H9 (cell line): ENCODE results near the gene SLC19A1. TPM values are rescaled to one million over a fixed set of nuclear protein-coding genes. Genes with fewer than 3 reads are reported as not detected.

ENCODE experiments used
- DNase-seq: peaks from one replicate; pipeline ENCODE4 v3.0.0-alpha.2; 2017
- H2AFZ ChIP-seq: one replicate; pipeline ENCODE4 v1.6.1; 2013; ENCODE audit warnings: mild to moderate bottlenecking, low read length, control low read depth, moderate library complexity
- H2AK5ac ChIP-seq: 2 replicates; pipeline ENCODE4 v1.6.1; 2013; ENCODE audit warnings: low read length, control low read depth, mixed read lengths; ENCODE audit not compliant: insufficient read length
- H2BK120ac ChIP-seq: one replicate; pipeline ENCODE4 v1.6.1; 2013; ENCODE audit warnings: low read depth, mild to moderate bottlenecking, low read length, control low read depth, inconsistent platforms; ENCODE audit not compliant: poor library complexity, severe bottlenecking
- H2BK12ac ChIP-seq: 2 replicates; pipeline ENCODE4 v1.6.1; 2013; ENCODE audit warnings: low read length, control low read depth, mixed read lengths, low read depth; ENCODE audit not compliant: insufficient read length
- H2BK15ac ChIP-seq: 2 replicates; pipeline ENCODE4 v1.6.1; 2013; ENCODE audit warnings: low read depth, low read length, control low read depth
- H2BK20ac ChIP-seq: one replicate; pipeline ENCODE4 v1.6.1; 2013; ENCODE audit warnings: low read depth, mild to moderate bottlenecking, low read length, control low read depth, inconsistent platforms; ENCODE audit not compliant: poor library complexity, severe bottlenecking
- H2BK5ac ChIP-seq: 2 replicates; pipeline ENCODE4 v1.6.1; 2013; ENCODE audit warnings: low read length, control low read depth, mixed read lengths; ENCODE audit not compliant: insufficient read length
- H3K14ac ChIP-seq: 2 replicates; pipeline ENCODE4 v1.6.1; 2013; ENCODE audit warnings: low read length, control low read depth; ENCODE audit not compliant: insufficient read depth
- H3K18ac ChIP-seq: 2 replicates; pipeline ENCODE4 v1.6.1; 2013; ENCODE audit warnings: low read depth, mild to moderate bottlenecking, mixed read lengths, low read length, control low read depth; ENCODE audit not compliant: insufficient read length
- H3K23ac ChIP-seq: 2 replicates; pipeline ENCODE4 v1.6.1; 2013; ENCODE audit warnings: low read length, control low read depth, mixed read lengths, low read depth; ENCODE audit not compliant: insufficient read length
- H3K23me2 ChIP-seq: 2 replicates; pipeline ENCODE4 v1.6.1; 2013; ENCODE audit warnings: low read depth, mild to moderate bottlenecking, mixed read lengths, low read length, control low read depth; ENCODE audit not compliant: insufficient read length, poor library complexity, severe bottlenecking
- H3K27ac ChIP-seq: 2 replicates; pipeline ENCODE4 v1.5.1; 2013; ENCODE audit warnings: low read length, control low read depth, mixed read lengths, low read depth; ENCODE audit not compliant: insufficient read length
- H3K27me3 ChIP-seq: 2 replicates; pipeline ENCODE4 v1.6.1; 2013; ENCODE audit warnings: low read length, control low read depth, inconsistent platforms; ENCODE audit not compliant: insufficient read depth
- H3K4ac ChIP-seq: 2 replicates; pipeline ENCODE4 v1.6.1; 2013; ENCODE audit warnings: low read depth, mild to moderate bottlenecking, control low read depth, inconsistent platforms, low read length, moderate library complexity
- H3K4me1 ChIP-seq: 2 replicates; pipeline ENCODE4 v1.6.1; 2013; ENCODE audit warnings: low read length, control low read depth, inconsistent platforms; ENCODE audit not compliant: insufficient read depth
- H3K4me2 ChIP-seq: 2 replicates; pipeline ENCODE4 v1.6.1; 2013; ENCODE audit warnings: low read length, control low read depth, mixed read lengths; ENCODE audit not compliant: insufficient read length, insufficient read depth
- H3K56ac ChIP-seq: 2 replicates; pipeline ENCODE4 v1.6.1; 2013; ENCODE audit warnings: low read depth, mild to moderate bottlenecking, mixed read lengths, low read length, control low read depth; ENCODE audit not compliant: insufficient read length
- H3K79me1 ChIP-seq: 2 replicates; pipeline ENCODE4 v1.6.1; 2013; ENCODE audit warnings: low read depth, mild to moderate bottlenecking, moderate library complexity, low read length, control low read depth, inconsistent platforms; ENCODE audit not compliant: insufficient read depth, poor library complexity, severe bottlenecking
- H3K79me2 ChIP-seq: 2 replicates; pipeline ENCODE4 v1.6.1; 2013; ENCODE audit warnings: low read length, control low read depth, inconsistent platforms; ENCODE audit not compliant: insufficient read depth
- H3K9ac ChIP-seq: 2 replicates; pipeline ENCODE4 v1.6.1; 2013; ENCODE audit warnings: low read length, control low read depth, mixed read lengths; ENCODE audit not compliant: insufficient read length; ENCODE audit errors: extremely low read depth
- H3K9me3 ChIP-seq: one replicate; pipeline ENCODE4 v1.6.1; 2013; ENCODE audit warnings: low read depth, low read length, inconsistent platforms; ENCODE audit not compliant: control insufficient read depth
- H3T11ph ChIP-seq: one replicate; pipeline ENCODE4 v1.6.1; 2013; ENCODE audit warnings: mild to moderate bottlenecking, low read length, control low read depth, inconsistent platforms
- H4K20me1 ChIP-seq: one replicate; pipeline ENCODE4 v1.6.1; 2013; ENCODE audit not compliant: control insufficient read depth, insufficient read length, insufficient read depth
- H4K5ac ChIP-seq: 2 replicates; pipeline ENCODE4 v1.6.1; 2013; ENCODE audit warnings: low read depth, mild to moderate bottlenecking, mixed read lengths, low read length, control low read depth; ENCODE audit not compliant: insufficient read length
- H4K8ac ChIP-seq: replicated peaks from 2 replicates; pipeline ENCODE4 v1.6.1; 2013; ENCODE audit warnings: low read length, control low read depth, mixed read lengths, low read depth; ENCODE audit not compliant: insufficient read length
- H4K91ac ChIP-seq: 2 replicates; pipeline ENCODE4 v1.6.1; 2013; ENCODE audit warnings: low read depth, mild to moderate bottlenecking, moderate library complexity, mixed read lengths, low read length, control low read depth; ENCODE audit not compliant: insufficient read length
- H3K27ac Mint-ChIP-seq, 3 experiments: 2 replicates in 2 of 3; 3 replicates in 1 of 3; pipeline ENCODE4 v1.8.0; 2020 to 2021; ENCODE audit warnings: mixed read lengths in 3 of 3, mild to moderate bottlenecking in 1 of 3, moderate library complexity in 1 of 3
- H3K27me3 Mint-ChIP-seq: 2 replicates; pipeline ENCODE4 v1.8.0; 2021; ENCODE audit warnings: low read depth, mild to moderate bottlenecking, moderate library complexity, mixed read lengths
- H3K36me3 Mint-ChIP-seq, 3 experiments: 2 replicates in 2 of 3; 3 replicates in 1 of 3; pipeline ENCODE4 v1.8.0; 2020 to 2021; ENCODE audit warnings: low read depth in 3 of 3, mixed read lengths in 3 of 3; ENCODE audit not compliant: insufficient read depth in 1 of 3
- H3K4me1 Mint-ChIP-seq, 2 experiments: 2 replicates each; pipeline ENCODE4 v1.8.0; 2020; ENCODE audit warnings: mixed read lengths in 2 of 2
- H3K4me3 Mint-ChIP-seq, 2 experiments: 2 replicates in 1 of 2; 3 replicates in 1 of 2; pipeline ENCODE4 v1.8.0; 2020 to 2021; ENCODE audit warnings: mild to moderate bottlenecking in 2 of 2, mixed read lengths in 2 of 2, moderate library complexity in 1 of 2
- H3K9me3 Mint-ChIP-seq, 2 experiments: 2 replicates in 1 of 2; 3 replicates in 1 of 2; pipeline ENCODE4 v1.8.0; 2020; ENCODE audit warnings: mild to moderate bottlenecking in 2 of 2, mixed read lengths in 2 of 2, moderate library complexity in 1 of 2
- CTCF ChIP-seq: fragments of 200-600 bp; sonication (generic); conservative IDR thresholded peaks from 3 replicates; pipeline ENCODE4 v1.8.0; 2021; ENCODE audit warnings: antibody characterized with exemption, mild to moderate bottlenecking
- WGBS: extraction: QIAGEN DNeasy Blood & Tissue Kit; methylation state at CpG from one replicate; pipeline ENCODE4 v1.1.7; 2013; ENCODE audit warnings: missing lambda C conversion rate, low lambda C conversion rate, mixed read lengths; ENCODE audit not compliant: insufficient read length; ENCODE audit errors: extremely low coverage; 5-methylcytosine and 5-hydroxymethylcytosine counted together
- total RNA-seq: library from RNA; stranded (reverse); gene quantifications from 2 replicates; pipeline ENCODE4 v1.2.1, GENCODE V29; 2021

The SLC19A1 gene
- total RNA-seq, 1 experiment from 2014 or later, result 32.4 TPM

GRCh38 chr21:45556645-45557615 lies 14.7 kb upstream of the SLC19A1 start:
- Mint-ChIP-seq H3K27me3 (peaks cover 15% of the 10 kb centered on the region), H3K4me3 (no peak overlapping the region), H3K9me3 (no peaks in the 10 kb centered on the region), H3K27ac (no peak overlapping the region), H3K36me3 (no peaks in the 10 kb centered on the region), H3K4me1 (peaks cover 19 to 23% of the 10 kb centered on the region in 2 experiments)
- no peak overlapping the region for H3K4me2 ChIP-seq
- H3K27ac ChIP-seq, result no peak overlapping the region
- H3K56ac ChIP-seq, result no peak overlapping the region
- no peak overlapping the region for H4K5ac ChIP-seq
- no peak overlapping the region for H3K23ac ChIP-seq
- no peak overlapping the region for H3K18ac ChIP-seq
- no peak overlapping the region for H4K91ac ChIP-seq
- TF ChIP-seq CTCF, result no peak
- H3K4ac ChIP-seq, result no peak overlapping the region
- no peaks in the 10 kb centered on the region; the same call in 1 of the 2 replicates for H3K4me1 ChIP-seq
- H3K9me3 ChIP-seq, result no peaks in the 10 kb centered on the region
- peak; percentile 29 for DNase-seq
- no peak overlapping the region for H2BK20ac ChIP-seq
- H4K8ac ChIP-seq, result no peak overlapping the region
- H2AFZ ChIP-seq, result no peak overlapping the region
- H3K27me3 ChIP-seq, result no peaks in the 10 kb centered on the region
- H3K9ac ChIP-seq, result no peak overlapping the region
- H4K20me1 ChIP-seq, result no peaks in the 10 kb centered on the region
- no peak overlapping the region for H2BK120ac ChIP-seq
- H2AK5ac ChIP-seq, result no peak overlapping the region
- H3K23me2 ChIP-seq, result no peaks in the 10 kb centered on the region
- no peaks in the 10 kb centered on the region for H3K79me1 ChIP-seq
- no peak overlapping the region for H3K14ac ChIP-seq
- no peak overlapping the region for H3T11ph ChIP-seq
- no peak overlapping the region for H2BK5ac ChIP-seq
- WGBS, result no CpG with 5 or more reads among the region's 33 CpGs
- no peak overlapping the region for H2BK12ac ChIP-seq
- no peak overlapping the region for H2BK15ac ChIP-seq
- H3K79me2 ChIP-seq, result no peaks in the 10 kb centered on the region
